WTC11 (cell line): Measurements from ENCODE around the gene RNF169. TPM values are rescaled to one million over a fixed set of nuclear protein-coding genes. Genes with fewer than 3 reads are reported as not detected.

Experiments used
- ATAC-seq: fragments of 200-7000 bp; cut with Tn5 transposase; 2 replicates; pipeline ENCODE4 v1.10.0; 2021; ENCODE audit warnings: mild to moderate bottlenecking, moderate library complexity
- CTCF ChIA-PET: fragments of 300-600 bp; sonication (Branson Sonifier 250); formaldehyde crosslinking; loops from one replicate; lab custom pipeline; 2021; ENCODE audit warnings: antibody characterized with exemption; lab: Charles Lee
- POLR2A ChIA-PET: fragments of 350-600 bp; sonication (Branson Sonifier 250); formaldehyde crosslinking; loops from one replicate; lab custom pipeline; 2021; ENCODE audit warnings: antibody characterized with exemption; lab: Charles Lee
- DNase-seq: peaks from one replicate; pipeline ENCODE4 v3.0.0; 2021; ENCODE audit warnings: low spot score
- H3K27ac Mint-ChIP-seq: 2 replicates; pipeline ENCODE4 v1.8.0; 2021; ENCODE audit warnings: mixed read lengths
- H3K27me3 Mint-ChIP-seq: 2 replicates; pipeline ENCODE4 v1.8.0; 2021; ENCODE audit warnings: low read depth, mild to moderate bottlenecking, moderate library complexity, mixed read lengths
- H3K36me3 Mint-ChIP-seq: 2 replicates; pipeline ENCODE4 v1.8.0; 2021; ENCODE audit warnings: mixed read lengths
- H3K4me1 Mint-ChIP-seq: 2 replicates; pipeline ENCODE4 v1.8.0; 2022; ENCODE audit warnings: mixed read lengths
- H3K4me3 Mint-ChIP-seq: 2 replicates; pipeline ENCODE4 v1.8.0; 2021; ENCODE audit warnings: mild to moderate bottlenecking, moderate library complexity, mixed read lengths
- H3K9me3 Mint-ChIP-seq: 2 replicates; pipeline ENCODE4 v1.8.0; 2021; ENCODE audit warnings: mixed read lengths
- AFF4 ChIP-seq: sonication (generic); formaldehyde crosslinking; IDR thresholded peaks from 2 replicates; pipeline ENCODE4 v1.8.1; 2023; ENCODE audit warnings: mild to moderate bottlenecking, missing genetic modification reagents, borderline replicate concordance
- CREB1 ChIP-seq: sonication (generic); formaldehyde crosslinking; IDR thresholded peaks from 2 replicates; pipeline ENCODE4 v1.8.0; 2023; ENCODE audit warnings: mild to moderate bottlenecking, missing genetic modification reagents
- ERG ChIP-seq: fragments of 250-450 bp; sonication (Bioruptor Pico); IDR thresholded peaks from 2 replicates; pipeline ENCODE4 v1.8.0; 2021; ENCODE audit warnings: mild to moderate bottlenecking
- FOXK1 ChIP-seq: sonication (generic); formaldehyde crosslinking; IDR thresholded peaks from 2 replicates; pipeline ENCODE4 v1.8.0; 2022; ENCODE audit warnings: mild to moderate bottlenecking, moderate library complexity, missing genetic modification reagents
- GABPB1 ChIP-seq: sonication (generic); formaldehyde crosslinking; IDR thresholded peaks from 2 replicates; pipeline ENCODE4 v1.8.1; 2023; ENCODE audit warnings: mild to moderate bottlenecking, missing genetic modification reagents
- OVOL2 ChIP-seq: fragments of 250-450 bp; sonication (Bioruptor Pico); IDR thresholded peaks from 2 replicates; pipeline ENCODE4 v1.9.0; 2021; ENCODE audit warnings: mild to moderate bottlenecking, borderline replicate concordance
- TEAD1 ChIP-seq: sonication (generic); formaldehyde crosslinking; IDR thresholded peaks from 2 replicates; pipeline ENCODE4 v1.8.0; 2022; ENCODE audit warnings: mild to moderate bottlenecking, missing genetic modification reagents
- USF1 ChIP-seq: sonication (generic); formaldehyde crosslinking; IDR thresholded peaks from 2 replicates; pipeline ENCODE4 v1.8.0; 2022; ENCODE audit warnings: mild to moderate bottlenecking, missing genetic modification reagents
- ZNF121 ChIP-seq: sonication (generic); formaldehyde crosslinking; IDR thresholded peaks from 2 replicates; pipeline ENCODE4 v1.8.0; 2023; ENCODE audit warnings: missing genetic modification reagents
- ZNF671 ChIP-seq: fragments of 250-450 bp; sonication (Bioruptor Pico); IDR thresholded peaks from 2 replicates; pipeline ENCODE4 v1.8.0; 2021; ENCODE audit warnings: mild to moderate bottlenecking
- total RNA-seq: library from RNA; stranded (reverse); gene quantifications from 3 replicates; pipeline ENCODE4 v1.2.3, GENCODE V29; 2021
- TF ChIP-seq, protein P1 (sequence below): sonication (generic); formaldehyde crosslinking; IDR thresholded peaks from 2 replicates; pipeline ENCODE4 v1.8.0; 2023; ENCODE audit warnings: missing genetic modification reagents, mild to moderate bottlenecking, borderline replicate concordance
- TF ChIP-seq, protein P2 (sequence below): fragments of 250-450 bp; sonication (Bioruptor Pico); IDR thresholded peaks from 2 replicates; pipeline ENCODE4 v2.1.2; 2022; ENCODE audit warnings: mild to moderate bottlenecking, moderate library complexity
- TF ChIP-seq, protein P3 (sequence below): sonication (generic); formaldehyde crosslinking; IDR thresholded peaks from 2 replicates; pipeline ENCODE4 v1.8.1; 2022; ENCODE audit warnings: missing genetic modification reagents, borderline replicate concordance

RNF169 gene
- total RNA-seq, 1 experiment from 2014 or later = 13.6 TPM

- POLR2A ChIA-PET = no interaction called here
- Mint-ChIP-seq H3K4me3 (no peak overlapping the region), H3K36me3 (peaks cover 71% of the 10 kb centered on the region), H3K9me3 (peaks cover 45% of the 10 kb centered on the region)
- no peak for DNase-seq
- TF ChIP-seq, protein P1, sequence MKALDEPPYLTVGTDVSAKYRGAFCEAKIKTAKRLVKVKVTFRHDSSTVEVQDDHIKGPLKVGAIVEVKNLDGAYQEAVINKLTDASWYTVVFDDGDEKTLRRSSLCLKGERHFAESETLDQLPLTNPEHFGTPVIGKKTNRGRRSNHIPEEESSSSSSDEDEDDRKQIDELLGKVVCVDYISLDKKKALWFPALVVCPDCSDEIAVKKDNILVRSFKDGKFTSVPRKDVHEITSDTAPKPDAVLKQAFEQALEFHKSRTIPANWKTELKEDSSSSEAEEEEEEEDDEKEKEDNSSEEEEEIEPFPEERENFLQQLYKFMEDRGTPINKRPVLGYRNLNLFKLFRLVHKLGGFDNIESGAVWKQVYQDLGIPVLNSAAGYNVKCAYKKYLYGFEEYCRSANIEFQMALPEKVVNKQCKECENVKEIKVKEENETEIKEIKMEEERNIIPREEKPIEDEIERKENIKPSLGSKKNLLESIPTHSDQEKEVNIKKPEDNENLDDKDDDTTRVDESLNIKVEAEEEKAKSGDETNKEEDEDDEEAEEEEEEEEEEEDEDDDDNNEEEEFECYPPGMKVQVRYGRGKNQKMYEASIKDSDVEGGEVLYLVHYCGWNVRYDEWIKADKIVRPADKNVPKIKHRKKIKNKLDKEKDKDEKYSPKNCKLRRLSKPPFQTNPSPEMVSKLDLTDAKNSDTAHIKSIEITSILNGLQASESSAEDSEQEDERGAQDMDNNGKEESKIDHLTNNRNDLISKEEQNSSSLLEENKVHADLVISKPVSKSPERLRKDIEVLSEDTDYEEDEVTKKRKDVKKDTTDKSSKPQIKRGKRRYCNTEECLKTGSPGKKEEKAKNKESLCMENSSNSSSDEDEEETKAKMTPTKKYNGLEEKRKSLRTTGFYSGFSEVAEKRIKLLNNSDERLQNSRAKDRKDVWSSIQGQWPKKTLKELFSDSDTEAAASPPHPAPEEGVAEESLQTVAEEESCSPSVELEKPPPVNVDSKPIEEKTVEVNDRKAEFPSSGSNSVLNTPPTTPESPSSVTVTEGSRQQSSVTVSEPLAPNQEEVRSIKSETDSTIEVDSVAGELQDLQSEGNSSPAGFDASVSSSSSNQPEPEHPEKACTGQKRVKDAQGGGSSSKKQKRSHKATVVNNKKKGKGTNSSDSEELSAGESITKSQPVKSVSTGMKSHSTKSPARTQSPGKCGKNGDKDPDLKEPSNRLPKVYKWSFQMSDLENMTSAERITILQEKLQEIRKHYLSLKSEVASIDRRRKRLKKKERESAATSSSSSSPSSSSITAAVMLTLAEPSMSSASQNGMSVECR (CRISPR knock-in tag) = no peak
- no peak for TF ChIP-seq FOXK1 (CRISPR knock-in tag)
- TF ChIP-seq, all 79 proteins: peak for 0
- ATAC-seq = no peak
- Mint-ChIP-seq H3K4me1 (no peaks in the 10 kb centered on the region), H3K27ac (no peak overlapping the region), H3K27me3 (no peaks in the 10 kb centered on the region)
- CTCF ChIA-PET = no interaction called here
Measured at GRCh38 chr11:74860743-74861142, 112.1 kb downstream of the RNF169 start.

DNA sequence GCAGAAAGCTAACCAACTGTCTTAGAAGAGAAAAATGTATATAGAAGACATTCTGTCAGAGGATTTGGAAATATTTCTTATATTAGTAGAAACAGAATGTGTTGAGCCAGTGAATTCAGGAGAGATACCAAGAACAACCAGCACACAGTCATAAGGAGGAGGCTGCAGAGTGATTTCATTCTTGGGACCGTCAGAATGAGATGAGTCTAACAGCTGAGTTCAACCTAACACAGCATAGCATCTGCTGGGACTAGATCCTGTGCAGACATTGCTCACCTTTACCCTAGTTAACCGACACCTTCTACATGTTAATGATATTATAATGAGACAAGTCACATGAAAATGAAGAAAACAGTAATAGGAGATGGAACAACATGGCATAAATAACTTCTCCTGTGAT, 114.8 kb downstream of the RNF169 start:
- TF ChIP-seq, protein P1 (CRISPR knock-in tag) = no peak
- TF ChIP-seq CREB1 (CRISPR knock-in tag) = no peak
- TF ChIP-seq, all 79 proteins: peak for 0
- H3K4me1 Mint-ChIP-seq = no peaks in the 10 kb centered on the region
- POLR2A ChIA-PET = no interaction called here
- DNase-seq (no peak), ATAC-seq (no peak)
- no peak overlapping the region for H3K27ac Mint-ChIP-seq
- H3K36me3 Mint-ChIP-seq = peaks cover 96% of the 10 kb centered on the region
- H3K9me3 Mint-ChIP-seq = peaks cover 70% of the 10 kb centered on the region
- no peaks in the 10 kb centered on the region; the same call in 1 of the 2 replicates for H3K27me3 Mint-ChIP-seq
- H3K4me3 Mint-ChIP-seq = no peak overlapping the region
- CTCF ChIA-PET = interaction anchor here (1.2 kb wide), 1 partner anchor 161 kb away, joined by 4 read pairs; no protein-coding TSS in a partner anchor

DNA sequence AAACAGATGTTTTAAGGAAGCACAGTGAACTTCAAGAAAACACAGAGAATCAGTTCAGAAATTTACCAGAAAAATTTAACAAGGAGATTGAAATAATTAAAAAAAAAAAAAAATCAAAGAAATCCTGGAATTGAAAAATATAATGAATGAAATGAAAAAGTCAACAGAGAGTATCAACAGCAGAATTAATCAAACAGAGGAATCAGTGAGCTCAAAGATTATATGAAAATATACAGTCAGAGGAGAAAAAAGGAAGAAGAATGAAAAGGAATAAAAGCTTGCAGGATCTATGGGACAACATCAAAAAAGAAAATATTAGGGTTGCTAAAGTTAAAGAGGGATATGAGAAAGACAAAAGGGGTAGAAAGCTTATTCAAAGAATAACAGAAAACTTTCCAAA, 117.9 kb downstream of the RNF169 start:
- POLR2A ChIA-PET = no interaction called here
- CTCF ChIA-PET = no interaction called here
- DNase-seq (no peak), ATAC-seq (no peak)
- Mint-ChIP-seq H3K27me3 (no peaks in the 10 kb centered on the region; the same call in 1 of the 2 replicates), H3K9me3 (peaks cover 78% of the 10 kb centered on the region), H3K4me1 (no peaks in the 10 kb centered on the region), H3K27ac (no peak overlapping the region), H3K4me3 (no peak overlapping the region), H3K36me3 (peaks cover 98% of the 10 kb centered on the region)
- TF ChIP-seq, protein P2, sequence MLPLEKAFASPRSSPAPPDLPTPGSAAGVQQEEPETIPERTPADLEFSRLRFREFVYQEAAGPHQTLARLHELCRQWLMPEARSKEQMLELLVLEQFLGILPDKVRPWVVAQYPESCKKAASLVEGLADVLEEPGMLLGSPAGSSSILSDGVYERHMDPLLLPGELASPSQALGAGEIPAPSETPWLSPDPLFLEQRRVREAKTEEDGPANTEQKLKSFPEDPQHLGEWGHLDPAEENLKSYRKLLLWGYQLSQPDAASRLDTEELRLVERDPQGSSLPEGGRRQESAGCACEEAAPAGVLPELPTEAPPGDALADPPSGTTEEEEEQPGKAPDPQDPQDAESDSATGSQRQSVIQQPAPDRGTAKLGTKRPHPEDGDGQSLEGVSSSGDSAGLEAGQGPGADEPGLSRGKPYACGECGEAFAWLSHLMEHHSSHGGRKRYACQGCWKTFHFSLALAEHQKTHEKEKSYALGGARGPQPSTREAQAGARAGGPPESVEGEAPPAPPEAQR (CRISPR knock-in tag) = no peak
- TF ChIP-seq TEAD1 (CRISPR knock-in tag) (no peak), USF1 (no peak), ZNF121 (CRISPR knock-in tag) (no peak), GABPB1 (CRISPR knock-in tag) (no peak), OVOL2 (CRISPR knock-in tag) (no peak), AFF4 (no peak), ZNF671 (CRISPR knock-in tag) (no peak), ERG (no peak)
- TF ChIP-seq, protein P3, sequence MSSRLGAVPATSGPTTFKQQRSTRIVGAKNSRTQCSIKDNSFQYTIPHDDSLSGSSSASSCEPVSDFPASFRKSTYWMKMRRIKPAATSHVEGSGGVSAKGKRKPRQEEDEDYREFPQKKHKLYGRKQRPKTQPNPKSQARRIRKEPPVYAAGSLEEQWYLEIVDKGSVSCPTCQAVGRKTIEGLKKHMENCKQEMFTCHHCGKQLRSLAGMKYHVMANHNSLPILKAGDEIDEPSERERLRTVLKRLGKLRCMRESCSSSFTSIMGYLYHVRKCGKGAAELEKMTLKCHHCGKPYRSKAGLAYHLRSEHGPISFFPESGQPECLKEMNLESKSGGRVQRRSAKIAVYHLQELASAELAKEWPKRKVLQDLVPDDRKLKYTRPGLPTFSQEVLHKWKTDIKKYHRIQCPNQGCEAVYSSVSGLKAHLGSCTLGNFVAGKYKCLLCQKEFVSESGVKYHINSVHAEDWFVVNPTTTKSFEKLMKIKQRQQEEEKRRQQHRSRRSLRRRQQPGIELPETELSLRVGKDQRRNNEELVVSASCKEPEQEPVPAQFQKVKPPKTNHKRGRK (CRISPR knock-in tag) = no peak
